ENCODE measurements around the gene IFIT1B. TPM values are rescaled to one million over a fixed set of nuclear protein-coding genes. Genes with fewer than 3 reads are reported as not detected.
A peak's percentile ranks its signal among the peaks of the same experiment; 100 is the strongest.

IFIT1B gene
- total and polyA plus RNA-seq, 10 of the 15 experiments (the other 5 are each of a cell fraction or from before 2014, with no cell fraction given): 0.04 TPM; not detected in 9

- intact Hi-C loops (cut with micrococcal nuclease; ENCODE audit: unreplicated experiment) (loop anchor here (1.0 kb wide), 1 partner anchor 172 kb away; no protein-coding TSS in a partner anchor), in situ Hi-C loops (cut with MboI) (no loop called here)
- Histone ChIP-seq H3K27ac (ENCODE audit: control insufficient read depth, insufficient read depth) (no peak overlapping the region), H4K20me1 (ENCODE audit: control insufficient read depth, insufficient read depth) (no peaks in the 10 kb centered on the region), H3K9me3 (replicated peaks; ENCODE audit: control insufficient read depth, insufficient read depth, low read length) (no peaks in the 10 kb centered on the region), H2AFZ (ENCODE audit: control insufficient read depth, low read depth, low read length) (no peak overlapping the region), H3K9ac (ENCODE audit: control insufficient read depth, insufficient read depth, low read length) (no peak overlapping the region), H3K79me2 (ENCODE audit: control insufficient read depth, insufficient read depth, low read length) (peaks cover 15% of the 10 kb centered on the region), H3K4me1 (ENCODE audit: control insufficient read depth, insufficient read depth, low read length) (peaks cover 3% of the 10 kb centered on the region), H3K4me3 (no peak overlapping the region), H3K4me2 (ENCODE audit: control insufficient read depth, insufficient read depth) (no peak overlapping the region), H3K27me3 (replicated peaks in 1 of 2; ENCODE audit: control insufficient read depth in 2 of 2, insufficient read depth in 2 of 2, low read length in 1 of 2) (no peaks in the 10 kb centered on the region), H3K36me3 (ENCODE audit: control insufficient read depth in 2 of 2, insufficient read depth in 2 of 2, low read length in 1 of 2) (no peaks in the 10 kb centered on the region)
- TF ChIP-seq RAD21 (IDR thresholded peaks at IDR 0.05; ENCODE audit: insufficient read depth, low read depth, low read length): peak; percentile 78
- 0 out of 2 replicates have a peak, but pooled peaks have one; percentile 12 for TF ChIP-seq ZNF592 (IDR thresholded peaks at IDR 0.05)
- TF ChIP-seq CTCF (IDR thresholded peaks at IDR 0.05 in 2 of 3, conservative IDR thresholded peaks at IDR 0.05 in 1 of 3; ENCODE audit: control insufficient read depth in 2 of 3, extremely low read depth in 1 of 3, insufficient read depth in 1 of 3, low read depth in 3 of 3, low read length in 3 of 3): peak; percentile 29 to 64 (median 31); a peak in 4 of 6 replicates
- no peak for TF ChIP-seq KDM1A (IDR thresholded peaks at IDR 0.05; ENCODE audit: borderline replicate concordance)
- peak; percentile 73; the same call in 1 of the 2 replicates for TF ChIP-seq SMC3 (IDR thresholded peaks at IDR 0.05; ENCODE audit: borderline replicate concordance, low read length)
- ChIA-PET RAD21 (ENCODE audit: unreplicated experiment) (interaction anchor here (1.0 to 2.3 kb wide), 9 partner anchors 20 to 173 kb away, joined by 3 to 16 read pairs (median 4); partner anchors contain the start of gene IFIT5), SMC1A (ENCODE audit: uncharacterized antibody, unreplicated experiment) (interaction anchor here (0.6 to 2.8 kb wide), 18 partner anchors 15 to 456 kb away, joined by 3 to 32 read pairs (median 4); no protein-coding TSS in a partner anchor), POLR2A (no interaction called here), CTCF (interaction anchor here (0.7 to 8.5 kb wide), 11 partner anchors 11 to 176 kb away, joined by 3 to 97 read pairs (median 4); no protein-coding TSS in a partner anchor)
- no peak for DNase-seq (ENCODE audit: low read depth, low spot score)
- BruUV-seq (replicated peaks): no TSS peak
- peak; percentile 54 for ATAC-seq
- WGBS (ENCODE audit: insufficient coverage, insufficient replicate concordance, low lambda C conversion rate, missing lambda C conversion rate): 3% methylated on average over 1 of the region's 1 CpG
- no peak for FAIRE-seq
Measured at GRCh38 chr10:89389254-89389653, 11.4 kb downstream of the IFIT1B start.
